EL (cell line): Measurements from ENCODE around the gene ZSWIM4.
"Not testable (repeated sequence)": the region's sequence is repeated elsewhere in the genome, so short reads cannot be mapped to it uniquely, and the experiment has no call there.

ENCODE experiments used
- DNase-seq: peaks from one replicate; pipeline ENCODE4 v3.0.0-alpha.2; 2016

The ZSWIM4 gene

DNA sequence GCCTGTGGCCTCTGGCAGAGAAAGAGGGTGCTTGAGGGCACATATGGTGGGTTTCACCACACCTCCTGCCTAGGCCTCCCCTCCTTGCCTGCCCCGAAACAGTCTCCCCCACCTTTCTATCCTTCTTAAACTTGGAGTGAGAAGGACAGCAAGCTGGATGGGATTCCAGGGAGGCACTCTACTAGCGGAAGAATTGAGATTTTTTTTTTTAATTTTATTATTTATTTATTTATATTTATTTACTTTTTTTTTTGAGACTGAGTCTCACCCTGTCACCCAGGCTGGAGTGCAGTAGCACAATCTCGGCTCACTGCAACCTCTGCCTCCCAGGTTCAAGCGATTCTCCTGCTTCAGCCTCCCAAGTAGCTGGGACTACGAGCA lies 56.5 kb downstream of the ZSWIM4 start:
- not testable (repeated sequence) for DNase-seq

- not testable (repeated sequence) for DNase-seq
Measured at GRCh38 chr19:13852171-13852707, 57.0 kb downstream of the ZSWIM4 start.

- DNase-seq, result no peak
Measured at GRCh38 chr19:13856497-13856896, 61.3 kb downstream of the ZSWIM4 start.

GRCh38 chr19:13859361-13859880 lies 64.2 kb downstream of the ZSWIM4 start:
- peak; percentile 55 for DNase-seq

- DNase-seq, result no peak
Measured at GRCh38 chr19:13860679-13861391, 65.6 kb downstream of the ZSWIM4 start.

DNA sequence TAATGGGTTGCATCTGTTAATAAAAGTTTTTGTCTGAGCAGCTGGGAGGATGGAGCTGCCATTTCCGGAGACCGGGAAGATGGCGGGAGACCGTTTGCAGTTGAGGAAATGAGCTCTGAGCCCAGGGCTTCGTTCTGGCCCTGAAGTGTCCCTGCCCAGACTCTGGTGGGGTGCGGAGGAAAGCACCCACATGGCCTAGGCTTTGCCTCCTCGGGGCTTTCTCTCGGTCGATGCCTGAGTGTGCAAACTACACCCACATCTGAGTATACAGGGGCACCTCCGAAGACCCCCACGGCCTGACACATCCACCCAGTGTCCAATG lies 66.1 kb downstream of the ZSWIM4 start:
- peak; percentile 37 for DNase-seq

GRCh38 chr19:13861714-13862531 lies 66.7 kb downstream of the ZSWIM4 start:
- peak; percentile 97 for DNase-seq

GRCh38 chr19:13864046-13864666 lies 68.9 kb downstream of the ZSWIM4 start:
- DNase-seq, result no peak

- no peak for DNase-seq
Measured at GRCh38 chr19:13864667-13865570, 69.7 kb downstream of the ZSWIM4 start.

DNA sequence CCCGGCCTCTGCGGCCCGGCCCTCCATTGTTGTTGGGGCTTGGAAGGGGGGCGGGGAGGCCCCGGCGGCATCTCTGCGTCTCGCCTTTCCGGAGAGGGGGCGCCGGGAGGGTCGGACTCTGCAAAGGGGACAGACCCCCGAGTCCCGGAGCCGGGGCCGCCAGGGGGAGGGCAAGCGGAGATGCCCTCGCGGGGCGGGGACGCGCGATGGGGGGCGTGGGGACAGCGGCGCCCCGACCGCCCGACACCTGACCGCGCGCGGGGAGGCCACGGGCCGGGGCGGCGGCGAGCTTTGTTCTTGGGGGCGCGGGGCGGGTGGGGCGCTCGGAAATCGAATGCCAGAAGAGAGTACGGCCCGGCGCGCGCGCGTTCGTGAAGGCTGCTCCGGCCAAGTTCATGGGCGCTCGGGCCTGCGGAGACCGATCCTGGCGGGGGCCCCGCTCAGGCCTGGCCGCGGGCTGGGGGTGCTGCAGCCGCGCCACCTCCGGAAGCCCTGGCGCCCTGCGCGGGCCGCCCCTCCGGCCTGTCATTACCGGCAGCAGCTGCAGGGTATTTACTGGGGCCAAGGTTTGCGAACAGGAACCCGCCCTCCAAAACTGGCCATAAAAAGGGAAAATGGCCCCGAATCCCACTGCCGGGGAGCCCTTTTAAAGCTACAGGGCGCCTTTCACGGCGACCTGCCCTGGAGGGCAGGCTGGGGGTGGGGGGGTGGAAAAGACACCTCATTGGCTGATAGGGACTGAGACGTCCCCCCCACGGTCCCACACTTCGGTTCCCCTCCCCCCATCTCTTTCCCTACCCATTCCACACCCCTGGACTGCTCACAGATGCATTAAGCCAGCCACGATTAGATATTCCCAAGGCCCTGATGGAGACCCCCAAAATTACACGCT lies 70.6 kb downstream of the ZSWIM4 start:
- no peak for DNase-seq

DNA sequence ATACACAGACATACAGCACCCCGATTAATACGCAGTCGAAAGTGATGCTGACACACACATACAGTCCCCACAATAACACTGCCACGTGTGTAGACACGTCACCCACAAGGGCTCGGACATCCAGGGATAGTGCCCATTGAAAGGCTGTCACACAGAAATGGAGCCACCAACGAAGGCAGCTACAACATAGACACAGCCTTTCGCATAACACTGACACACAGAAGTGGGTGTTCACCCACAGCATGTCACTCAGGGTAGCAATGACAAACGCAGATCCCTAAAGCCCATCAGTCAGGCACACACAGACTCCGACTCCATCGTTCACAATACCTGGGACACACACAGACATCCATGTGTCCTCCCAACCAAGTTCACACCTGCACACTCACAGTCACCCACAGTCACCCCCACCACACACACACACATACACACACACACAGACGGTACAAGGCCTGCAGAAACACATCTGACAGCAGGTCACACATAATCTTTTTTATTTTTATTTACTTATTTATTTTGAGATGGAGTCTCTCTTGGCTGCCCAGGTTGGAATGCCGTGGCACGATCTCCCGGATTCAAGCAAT lies 71.3 kb downstream of the ZSWIM4 start:
- DNase-seq, result no peak

GRCh38 chr19:13868663-13869062 lies 73.4 kb downstream of the ZSWIM4 start:
- no peak for DNase-seq

DNA sequence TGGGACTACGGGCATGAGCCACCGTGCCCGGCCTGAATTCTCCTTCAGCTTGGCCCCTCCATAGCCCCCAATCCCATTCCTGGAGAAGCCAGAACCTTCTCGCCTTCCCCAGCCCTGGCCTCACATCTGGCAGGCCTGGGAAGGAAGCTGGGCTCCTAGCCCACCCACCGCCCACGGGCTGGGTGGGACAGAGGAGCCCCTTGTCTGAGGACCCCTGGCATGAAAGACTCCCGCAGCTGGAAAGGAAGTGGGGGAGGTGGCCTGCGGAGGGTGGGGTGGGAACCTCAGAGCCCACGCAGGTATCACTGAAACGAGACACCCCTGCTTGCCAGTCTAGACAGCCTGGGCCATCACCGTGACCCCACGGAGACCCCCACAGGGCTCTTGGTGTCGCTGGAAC lies 74.0 kb downstream of the ZSWIM4 start:
- DNase-seq, result no peak

GRCh38 chr19:13870873-13871272 lies 75.6 kb downstream of the ZSWIM4 start:
- DNase-seq, result no peak

DNA sequence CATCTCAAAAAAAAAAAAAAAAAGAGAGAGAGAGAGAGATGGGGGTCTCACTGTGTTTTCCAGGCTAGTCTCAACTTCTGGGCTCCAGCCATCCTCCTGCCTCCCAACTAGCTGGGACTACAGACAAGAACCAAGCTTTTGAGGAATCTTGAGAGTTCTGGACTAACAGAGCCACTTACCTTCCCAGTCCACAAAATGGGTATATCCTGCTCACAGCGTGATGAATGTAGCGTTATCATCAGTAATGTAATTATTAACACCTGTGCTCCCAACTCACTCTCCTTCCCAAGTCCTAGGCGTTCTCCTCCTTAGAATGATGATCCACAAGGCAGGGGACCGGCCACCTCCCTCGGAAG lies 77.1 kb downstream of the ZSWIM4 start:
- DNase-seq, result no peak

GRCh38 chr19:13872695-13873389 lies 77.6 kb downstream of the ZSWIM4 start:
- DNase-seq, result no peak

GRCh38 chr19:13873834-13874515 lies 78.7 kb downstream of the ZSWIM4 start:
- peak; percentile 27 for DNase-seq

GRCh38 chr19:13875824-13876223 lies 80.6 kb downstream of the ZSWIM4 start:
- DNase-seq, result no peak

GRCh38 chr19:13876834-13877233 lies 81.6 kb downstream of the ZSWIM4 start, which contains the start of gene NANOS3:
NANOS3 (plus strand) TSS chr19:13877134; CDS start chr19:13877249, 115 bp downstream.
- no peak for DNase-seq

- no peak for DNase-seq
Measured at GRCh38 chr19:13877303-13877702, 82.1 kb downstream of the ZSWIM4 start.
